Uterus (tissue), 2 donors: ENCODE data around the gene MRAP.

Experiments
- CTCF ChIP-seq, 4 experiments: fragments of 200-600 bp in 2 of 4; fragments of 450-650 bp in 2 of 4; sonication (generic) in 2 of 4; IDR thresholded peaks; one replicate each; pipeline ENCODE4 v1.5.1; 2016 to 2019; ENCODE audit warnings: antibody characterized with exemption in 4 of 4, mild to moderate bottlenecking in 2 of 4, moderate library complexity in 1 of 4
- POLR2A ChIP-seq, 2 donors: fragments of 450-650 bp; IDR thresholded peaks; one replicate each; pipeline ENCODE4 v1.6.1; 2016; ENCODE audit warnings: antibody characterized with exemption in 2 of 2, mild to moderate bottlenecking in 1 of 2, moderate library complexity in 1 of 2

- TF ChIP-seq CTCF (IDR thresholded peaks at IDR 0.05) (no peak), POLR2A (IDR thresholded peaks at IDR 0.05) (no peak)
Measured at GRCh38 chr21:32252136-32252535, 46.5 kb upstream of the MRAP start.
